GM12878 (cell line): ENCODE results near the gene TNIP1. TPM values are rescaled to one million over a fixed set of nuclear protein-coding genes. Genes with fewer than 3 reads are reported as not detected.

Source experiments
- ATAC-seq: fragments of 200-7000 bp; cut with Tn5 transposase; 3 replicates; pipeline ENCODE4 v1.9.1; 2020; ENCODE audit warnings: mild to moderate bottlenecking, moderate library complexity
- BruUV-seq: library from RNA; stranded (reverse); fragments of 400-500 nt; replicated peaks from 2 replicates; lab custom pipeline; 2021; lab: Mats Ljungman, UMichigan
- CTCF ChIA-PET: fragments of 300-600 bp; sonication (Branson Sonifier 250); formaldehyde crosslinking; extraction: SDS; loops from one replicate; lab custom pipeline; 2021; ENCODE audit warnings: inconsistent platforms; lab: Yijun Ruan, JAX
- POLR2A ChIA-PET: fragments of 350-600 bp; formaldehyde crosslinking; extraction: SDS; loops from one replicate; lab custom pipeline; 2021; ENCODE audit warnings: inconsistent platforms; lab: Charles Lee
- RAD21 ChIA-PET: fragments of 300-600 bp; sonication (Branson Sonifier 250); formaldehyde crosslinking; loops from one replicate; lab custom pipeline; 2023; ENCODE audit warnings: antibody characterized with exemption; ENCODE audit not compliant: unreplicated experiment; lab: Charles Lee
- SMC1A ChIA-PET: fragments of 300-600 bp; sonication (Branson Sonifier 250); formaldehyde crosslinking; loops from one replicate; lab custom pipeline; 2023; ENCODE audit not compliant: unreplicated experiment, uncharacterized antibody; lab: Charles Lee
- DNase-seq: peaks from one replicate; pipeline ENCODE4 v3.0.0-alpha.2; 2011; ENCODE audit warnings: low read depth, low spot score
- FAIRE-seq: peaks from 3 replicates; lab custom pipeline; 2011; peaks lifted over from hg19 to GRCh38; lab: Jason Lieb, UNC
- H2AFZ ChIP-seq: 2 replicates; pipeline ENCODE4 v1.6.0; 2011; ENCODE audit warnings: low read depth, low read length, control low read depth; ENCODE audit not compliant: control insufficient read depth
- H3K27ac ChIP-seq: 2 replicates; pipeline ENCODE4 v1.5.1; 2011; ENCODE audit warnings: control low read depth; ENCODE audit not compliant: control insufficient read depth, insufficient read depth
- H3K27me3 ChIP-seq, 2 experiments: replicated peaks in 1 of 2; 2 replicates each; pipeline versions ENCODE4 v1.6.0 to v1.6.1; 2011; ENCODE audit warnings: low read length in 1 of 2; ENCODE audit not compliant: control insufficient read depth in 2 of 2, insufficient read depth in 2 of 2
- H3K36me3 ChIP-seq, 2 experiments: 2 replicates each; pipeline ENCODE4 v1.5.1; 2011; ENCODE audit warnings: low read length in 1 of 2; ENCODE audit not compliant: control insufficient read depth in 2 of 2, insufficient read depth in 2 of 2
- H3K4me1 ChIP-seq: 2 replicates; pipeline ENCODE4 v1.6.1; 2011; ENCODE audit warnings: mild to moderate bottlenecking, low read length, moderate library complexity, mixed read lengths; ENCODE audit not compliant: control insufficient read depth, insufficient read depth
- H3K4me2 ChIP-seq: 2 replicates; pipeline ENCODE4 v1.6.0; 2011; ENCODE audit warnings: control low read depth; ENCODE audit not compliant: control insufficient read depth, insufficient read depth
- H3K4me3 ChIP-seq: fragments of 200-600 bp; sonication (generic); 2 replicates; pipeline ENCODE4 v1.5.1; 2016
- H3K79me2 ChIP-seq: 2 replicates; pipeline ENCODE4 v1.6.0; 2011; ENCODE audit warnings: low read length; ENCODE audit not compliant: control insufficient read depth, insufficient read depth
- H3K9ac ChIP-seq: 2 replicates; pipeline ENCODE4 v1.8.0; 2011; ENCODE audit warnings: low read length, control low read depth, mixed read lengths; ENCODE audit not compliant: control insufficient read depth, insufficient read depth
- H3K9me3 ChIP-seq: replicated peaks from 3 replicates; pipeline ENCODE4 v1.5.1; 2011; ENCODE audit warnings: mild to moderate bottlenecking, low read length; ENCODE audit not compliant: control insufficient read depth, insufficient read depth
- H4K20me1 ChIP-seq: 2 replicates; pipeline ENCODE4 v1.6.0; 2011; ENCODE audit not compliant: control insufficient read depth, insufficient read depth
- BCLAF1 ChIP-seq: fragments of 450-650 bp; IDR thresholded peaks from 2 replicates; pipeline ENCODE4 v1.6.1; 2017; ENCODE audit warnings: antibody characterized with exemption, mild to moderate bottlenecking, moderate library complexity
- CEBPB ChIP-seq, 2 experiments: fragments of 150-350 bp in 1 of 2; IDR thresholded peaks; 2 replicates each; pipeline ENCODE4 v1.6.1; 2012 to 2014; ENCODE audit warnings: low read depth in 2 of 2, low read length in 2 of 2, borderline replicate concordance in 1 of 2, inconsistent platforms in 1 of 2
- CREM ChIP-seq: IDR thresholded peaks from 2 replicates; pipeline ENCODE4 v1.6.1; 2014; ENCODE audit warnings: antibody characterized with exemption, low read depth
- MAX ChIP-seq: IDR thresholded peaks from 2 replicates; pipeline ENCODE4 v1.6.1; 2012; ENCODE audit warnings: low read depth, low read length, improper control_type of control experiment
- MEF2B ChIP-seq: fragments of 450-650 bp; IDR thresholded peaks from 2 replicates; pipeline ENCODE4 v1.6.1; 2018; ENCODE audit warnings: mild to moderate bottlenecking, moderate library complexity; ENCODE audit not compliant: partially characterized antibody, poor library complexity, severe bottlenecking
- MXI1 ChIP-seq: fragments of 150-350 bp; IDR thresholded peaks from 2 replicates; pipeline ENCODE4 v1.6.1; 2011; ENCODE audit warnings: low read depth, mild to moderate bottlenecking, inconsistent platforms, low read length, improper control_type of control experiment
- NFYA ChIP-seq: IDR thresholded peaks from 2 replicates; pipeline ENCODE4 v1.6.1; 2011; ENCODE audit warnings: low read depth, mild to moderate bottlenecking, low read length, improper control_type of control experiment, borderline replicate concordance
- NKRF ChIP-seq: fragments of 450-650 bp; conservative IDR thresholded peaks from 2 replicates; pipeline ENCODE4 v1.6.1; 2017; ENCODE audit warnings: mild to moderate bottlenecking, moderate library complexity
- NR2C2 ChIP-seq: IDR thresholded peaks from 2 replicates; pipeline ENCODE4 v1.6.1; 2011; ENCODE audit warnings: borderline replicate concordance, low read depth; ENCODE audit not compliant: control insufficient read depth, insufficient read length
- POLR2A ChIP-seq: IDR thresholded peaks from 2 replicates; pipeline ENCODE4 v1.6.1; 2011; ENCODE audit warnings: low read depth, mild to moderate bottlenecking, low read length
- RB1 ChIP-seq: fragments of 450-650 bp; formaldehyde crosslinking; IDR thresholded peaks from 2 replicates; pipeline ENCODE4 v1.6.1; 2017; ENCODE audit warnings: mild to moderate bottlenecking, borderline replicate concordance
- RCOR1 ChIP-seq: conservative IDR thresholded peaks from 2 replicates; pipeline ENCODE4 v1.6.1; 2012; ENCODE audit warnings: low read depth, low read length, improper control_type of control experiment
- ZBTB4 ChIP-seq: fragments of 450-650 bp; formaldehyde crosslinking; IDR thresholded peaks from 2 replicates; pipeline ENCODE4 v1.4.0; 2022; ENCODE audit warnings: mild to moderate bottlenecking, moderate library complexity
- ZNF274 ChIP-seq: IDR thresholded peaks from one replicate; pipeline ENCODE4 v1.8.0; 2011; ENCODE audit not compliant: insufficient read length, insufficient read depth
- WGBS: methylation state at CpG from one replicate; pipeline ENCODE4 v1.1.6; 2016; ENCODE audit warnings: low lambda C conversion rate; ENCODE audit not compliant: insufficient replicate concordance, insufficient coverage; ENCODE audit errors: missing lambda C conversion rate; 5-methylcytosine and 5-hydroxymethylcytosine counted together
- in situ Hi-C: fragments of 300-500 bp; cut with MboI; formaldehyde crosslinking; loops from 9 replicates; pipeline ENCODE4 v1.14.3; 2018; ENCODE audit warnings: mixed read lengths
- intact Hi-C: fragments of 100-400 bp; cut with micrococcal nuclease; formaldehyde crosslinking; loops from one replicate; pipeline ENCODE4 v1.14.2; 2022; ENCODE audit not compliant: unreplicated experiment
- polyA plus RNA-seq, 11 experiments: library from polyadenylated mRNA; depleted of rRNA in 4 of 11; unstranded in 6 of 11; stranded (reverse) in 5 of 11; fragments of >200 nt; fragmentation: Nextera tagmentation in 4 of 11; fragmentation: Illumina TruSeq in 1 of 11; extraction: Ambion mirVana in 4 of 11; extraction: Trizol in 1 of 11; gene quantifications; 1 replicate in 1 of 11; 2 replicates in 10 of 11; pipeline versions ENCODE4 v1.2.1 to v1.2.3, GENCODE V29; 2011 to 2016; ENCODE audit warnings: inconsistent platforms in 2 of 11, missing spikeins in 2 of 11, low read depth in 1 of 11
- total RNA-seq, 4 experiments: library from RNA; depleted of rRNA in 3 of 4; stranded (reverse); fragments of >200 nt in 3 of 4; fragmentation: Illumina TruSeq in 1 of 4; extraction: Trizol in 1 of 4; gene quantifications; 2 replicates each; pipeline versions ENCODE4 v1.2.1 to v1.2.3, GENCODE V29; 2013 to 2021

TNIP1 gene
- total and polyA plus RNA-seq, 10 of the 15 experiments (the other 5 are each of a cell fraction or from before 2014, with no cell fraction given), result 4.4 to 279 (median 150) TPM

DNA sequence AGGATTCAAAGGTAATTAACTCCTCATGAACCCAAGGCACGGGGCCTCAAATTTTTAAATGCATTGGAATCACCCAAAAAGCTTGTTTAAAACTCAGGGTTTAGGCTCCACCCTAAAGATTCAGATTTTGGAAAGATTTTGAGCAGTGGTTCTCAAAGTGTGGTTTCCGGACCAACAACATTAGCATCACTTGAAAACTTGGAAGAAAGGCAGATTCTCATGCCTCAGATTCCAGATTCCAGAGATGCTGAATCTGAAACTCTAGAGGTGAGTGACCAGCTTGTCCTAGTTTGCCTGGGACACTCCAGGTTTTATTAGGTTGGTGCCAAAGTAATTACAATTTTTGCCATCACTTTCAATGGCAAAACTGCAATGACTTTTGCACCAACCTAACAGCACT is 24.7 kb upstream of the TNIP1 start:
- FAIRE-seq, result peak; percentile 35
- RAD21 ChIA-PET, result interaction anchor here (0.8 to 1.1 kb wide), 3 partner anchors 10 to 54 kb away, joined by 3 to 4 read pairs (median 3); no protein-coding TSS in a partner anchor
- intact Hi-C loops, result no loop called here
- no peak overlapping the region for H2AFZ ChIP-seq
- H3K9me3 ChIP-seq, result no peaks in the 10 kb centered on the region
- WGBS, result 95% methylated on average over 2 of the region's 2 CpGs
- no peak overlapping the region for H3K27ac ChIP-seq
- SMC1A ChIA-PET, result interaction anchor here (2.1 to 2.5 kb wide), 2 partner anchors 10 to 54 kb away, joined by 7 to 13 read pairs; no protein-coding TSS in a partner anchor
- H3K9ac ChIP-seq, result no peak overlapping the region
- no peak for ATAC-seq
- no peak overlapping the region for H3K4me3 ChIP-seq
- no peaks in the 10 kb centered on the region for H3K27me3 ChIP-seq
- in situ Hi-C loops, result no loop called here
- BruUV-seq, result no TSS peak
- no peak for DNase-seq
- CTCF ChIA-PET, result interaction anchor here (0.9 to 23.4 kb wide), 2 partner anchors 52 to 59 kb away, joined by 4 to 691 read pairs; no protein-coding TSS in a partner anchor
- POLR2A ChIA-PET, result interaction anchor here (1.0 kb wide), 1 partner anchor 11 kb away, joined by 3 read pairs; no protein-coding TSS in a partner anchor
- H3K4me1 ChIP-seq, result peaks cover 9% of the 10 kb centered on the region
- peaks cover 48 to 55% of the 10 kb centered on the region in 2 experiments for H3K36me3 ChIP-seq
- peaks cover 3% of the 10 kb centered on the region; the same call in 1 of the 2 replicates for H3K79me2 ChIP-seq
- no peaks in the 10 kb centered on the region for H4K20me1 ChIP-seq
- no peak overlapping the region for H3K4me2 ChIP-seq
- TF ChIP-seq CREM, result no peak
- TF ChIP-seq MAX, result no peak
- TF ChIP-seq MEF2B, result no peak
- no peak for TF ChIP-seq CEBPB (IDR thresholded peaks at IDR 0.05; ENCODE audit: borderline replicate concordance in 1 of 2, low read depth in 2 of 2, low read length in 2 of 2)
- no peak for TF ChIP-seq NR2C2
- no peak for TF ChIP-seq RCOR1
- no peak for TF ChIP-seq NFYA
- TF ChIP-seq BCLAF1, result no peak
- TF ChIP-seq POLR2A, result no peak
- no peak for TF ChIP-seq ZNF274
- TF ChIP-seq RB1, result no peak
- no peak for TF ChIP-seq NKRF
- TF ChIP-seq MXI1, result no peak
- no peak for TF ChIP-seq ZBTB4 (CRISPR knock-in tag)
